SK-N-SH (cell line): ENCODE results near the gene GALNT1. TPM values are rescaled to one million over a fixed set of nuclear protein-coding genes. Genes with fewer than 3 reads are reported as not detected.
A peak's percentile ranks its signal among the peaks of the same experiment; 100 is the strongest.

Experiments
- CTCF ChIA-PET: fragments of 300-600, 350-600 bp; formaldehyde crosslinking; extraction: SDS; loops from one replicate; lab custom pipeline; 2021; lab: Yijun Ruan, JAX
- POLR2A ChIA-PET: fragments of 350-600 bp; sonication (Branson Sonifier 250); formaldehyde crosslinking; extraction: SDS; loops from one replicate; lab custom pipeline; 2020; ENCODE audit warnings: antibody characterized with exemption, inconsistent platforms; lab: Yijun Ruan, JAX
- DNase-seq: peaks from one replicate; pipeline ENCODE4 v3.0.0; 2012
- H2AFZ ChIP-seq: fragments of 200-600 bp; sonication (generic); 2 replicates; pipeline ENCODE4 v1.8.1; 2016; ENCODE audit warnings: antibody characterized with exemption, mild to moderate bottlenecking, low read depth
- H3F3A ChIP-seq: fragments of 200-600 bp; sonication (generic); replicated peaks from 2 replicates; pipeline ENCODE3; 2016; ENCODE audit warnings: antibody characterized with exemption, mild to moderate bottlenecking; ENCODE audit not compliant: insufficient read depth
- H3K27ac ChIP-seq, 2 experiments: fragments of 200-500 bp in 1 of 2; fragments of 200-600 bp in 1 of 2; sonication (Bioruptor generic) in 1 of 2; sonication (generic), shearing (Covaris generic) in 1 of 2; 2 replicates each; pipeline versions ENCODE4 v1.5.1 to v1.6.1; 2014 to 2016; ENCODE audit warnings: low read depth in 2 of 2, inconsistent platforms in 1 of 2, low read length in 1 of 2, mild to moderate bottlenecking in 1 of 2, mixed read lengths in 1 of 2
- H3K27me3 ChIP-seq: fragments of 200-600 bp; sonication (generic), shearing (Covaris generic); 2 replicates; pipeline ENCODE4 v1.6.1; 2016; ENCODE audit warnings: mixed run types; ENCODE audit not compliant: insufficient read depth
- H3K36me3 ChIP-seq, 2 experiments: fragments of 200-500 bp in 1 of 2; fragments of 200-600 bp in 1 of 2; sonication (Bioruptor generic) in 1 of 2; sonication (generic) in 1 of 2; replicated peaks in 1 of 2; 2 replicates each; pipeline versions ENCODE3 to v1.5.1; 2014 to 2016; ENCODE audit warnings: low read length in 1 of 2, mild to moderate bottlenecking in 1 of 2; ENCODE audit not compliant: insufficient read depth in 2 of 2, control insufficient read depth in 1 of 2
- H3K4me1 ChIP-seq, 2 experiments: fragments of 200-500 bp in 1 of 2; fragments of 200-600 bp in 1 of 2; sonication (Bioruptor generic) in 1 of 2; sonication (generic), shearing (Covaris generic) in 1 of 2; 2 replicates each; pipeline versions ENCODE4 v1.5.1 to v1.6.1; 2014 to 2016; ENCODE audit warnings: low read depth in 1 of 2, low read length in 1 of 2, mixed run types in 1 of 2; ENCODE audit not compliant: insufficient read depth in 2 of 2, control insufficient read depth in 1 of 2
- H3K4me2 ChIP-seq: fragments of 200-600 bp; sonication (generic), shearing (Covaris generic); 2 replicates; pipeline ENCODE4 v1.6.1; 2017; ENCODE audit warnings: mixed run types
- H3K4me3 ChIP-seq, 2 experiments: fragments of 200-500 bp in 1 of 2; fragments of 200-600 bp in 1 of 2; sonication (Bioruptor generic) in 1 of 2; sonication (generic), shearing (Covaris generic) in 1 of 2; 2 replicates each; pipeline versions ENCODE4 v1.5.1 to v1.8.1; 2014 to 2016; ENCODE audit warnings: low read depth in 2 of 2, inconsistent platforms in 1 of 2, low read length in 1 of 2, mild to moderate bottlenecking in 1 of 2, mixed read lengths in 1 of 2, moderate library complexity in 1 of 2
- H3K79me2 ChIP-seq: fragments of 200-600 bp; sonication (generic); 2 replicates; pipeline ENCODE4 v1.8.1; 2017; ENCODE audit warnings: mild to moderate bottlenecking; ENCODE audit not compliant: insufficient read depth
- H3K9ac ChIP-seq: fragments of 200-600 bp; sonication (generic); 2 replicates; pipeline ENCODE4 v1.6.1; 2017; ENCODE audit warnings: mixed run types
- H3K9me2 ChIP-seq: fragments of 200-600 bp; sonication (generic); 2 replicates; pipeline ENCODE4 v1.6.1; 2017; ENCODE audit warnings: mixed run types
- H3K9me3 ChIP-seq: fragments of 200-600 bp; sonication (generic); 2 replicates; pipeline ENCODE4 v1.6.1; 2017; ENCODE audit warnings: mixed run types, mild to moderate bottlenecking, moderate library complexity
- H4K20me1 ChIP-seq: fragments of 200-600 bp; sonication (generic); 2 replicates; pipeline ENCODE4 v1.6.1; 2017; ENCODE audit warnings: mild to moderate bottlenecking, mixed run types; ENCODE audit not compliant: insufficient read depth
- CHD2 ChIP-seq: fragments of 150-350 bp; IDR thresholded peaks from 2 replicates; pipeline ENCODE4 v1.6.1; 2018; ENCODE audit warnings: low read length; ENCODE audit not compliant: partially characterized antibody
- ELF1 ChIP-seq: IDR thresholded peaks from 2 replicates; pipeline ENCODE4 v1.4.0; 2012
- EZH2phosphoT487 ChIP-seq: fragments of 200-600 bp; sonication (generic); IDR thresholded peaks from 2 replicates; pipeline ENCODE4 v1.6.1; 2017; ENCODE audit warnings: low read depth, mixed run types, mild to moderate bottlenecking, antibody characterized with exemption, moderate library complexity, borderline replicate concordance
- FOSL2 ChIP-seq: IDR thresholded peaks from 2 replicates; pipeline ENCODE4 v1.4.0; 2012; ENCODE audit warnings: low read depth, mild to moderate bottlenecking, moderate library complexity, borderline replicate concordance
- GABPA ChIP-seq: IDR thresholded peaks from 2 replicates; pipeline ENCODE4 v1.4.0; 2012; ENCODE audit warnings: low read depth, mild to moderate bottlenecking
- JUND ChIP-seq: IDR thresholded peaks from 2 replicates; pipeline ENCODE4 v1.4.0; 2012
- MXI1 ChIP-seq: IDR thresholded peaks from 2 replicates; pipeline ENCODE4 v1.6.1; 2012; ENCODE audit warnings: mild to moderate bottlenecking, low read depth, low read length, improper control_type of control experiment
- NFIC ChIP-seq: IDR thresholded peaks from 2 replicates; pipeline ENCODE4 v1.4.0; 2012; ENCODE audit warnings: borderline replicate concordance
- RCOR1 ChIP-seq: fragments of 150-350 bp; IDR thresholded peaks from 2 replicates; pipeline ENCODE4 v1.6.1; 2017; ENCODE audit warnings: antibody characterized with exemption, low read length
- RXRA ChIP-seq: IDR thresholded peaks from 2 replicates; pipeline ENCODE4 v1.4.0; 2012; ENCODE audit warnings: low read depth, mild to moderate bottlenecking, borderline replicate concordance
- SIN3A ChIP-seq: IDR thresholded peaks from 2 replicates; pipeline ENCODE4 v1.6.1; 2012; ENCODE audit warnings: low read depth, mild to moderate bottlenecking, low read length, moderate library complexity, borderline replicate concordance
- TAF1 ChIP-seq: IDR thresholded peaks from 2 replicates; pipeline ENCODE4 v1.6.1; 2012; ENCODE audit warnings: low read depth, mild to moderate bottlenecking, low read length, moderate library complexity, borderline replicate concordance
- WGBS: methylation state at CpG from one replicate; pipeline ENCODE4 v1.1.6; 2017; ENCODE audit warnings: low lambda C conversion rate; 5-methylcytosine and 5-hydroxymethylcytosine counted together
- polyA plus RNA-seq, 3 experiments: library from polyadenylated mRNA; depleted of rRNA; stranded (reverse); fragments of >200 nt; gene quantifications; 2 replicates each; pipeline ENCODE4 v1.2.3, GENCODE V29; 2012
- TF ChIP-seq, protein P1 (sequence below): IDR thresholded peaks from 2 replicates; pipeline ENCODE4 v1.6.1; 2012; ENCODE audit warnings: mild to moderate bottlenecking, low read depth, low read length, moderate library complexity
- TF ChIP-seq, protein P2 (sequence below): IDR thresholded peaks from 2 replicates; pipeline ENCODE4; 2012
- TF ChIP-seq, protein P3 (sequence below): fragments of 150-350 bp; IDR thresholded peaks from 2 replicates; pipeline ENCODE4 v1.6.1; 2017; ENCODE audit warnings: antibody characterized with exemption, low read length, low read depth, borderline replicate concordance
- TF ChIP-seq, protein P4 (sequence below): IDR thresholded peaks from 2 replicates; pipeline ENCODE4 v1.4.0; 2012; ENCODE audit warnings: low read depth, borderline replicate concordance

The GALNT1 gene
- polyA plus RNA-seq, 1 of the 3 experiments (the other 2 are of a cell fraction) = 15.7 TPM

DNA sequence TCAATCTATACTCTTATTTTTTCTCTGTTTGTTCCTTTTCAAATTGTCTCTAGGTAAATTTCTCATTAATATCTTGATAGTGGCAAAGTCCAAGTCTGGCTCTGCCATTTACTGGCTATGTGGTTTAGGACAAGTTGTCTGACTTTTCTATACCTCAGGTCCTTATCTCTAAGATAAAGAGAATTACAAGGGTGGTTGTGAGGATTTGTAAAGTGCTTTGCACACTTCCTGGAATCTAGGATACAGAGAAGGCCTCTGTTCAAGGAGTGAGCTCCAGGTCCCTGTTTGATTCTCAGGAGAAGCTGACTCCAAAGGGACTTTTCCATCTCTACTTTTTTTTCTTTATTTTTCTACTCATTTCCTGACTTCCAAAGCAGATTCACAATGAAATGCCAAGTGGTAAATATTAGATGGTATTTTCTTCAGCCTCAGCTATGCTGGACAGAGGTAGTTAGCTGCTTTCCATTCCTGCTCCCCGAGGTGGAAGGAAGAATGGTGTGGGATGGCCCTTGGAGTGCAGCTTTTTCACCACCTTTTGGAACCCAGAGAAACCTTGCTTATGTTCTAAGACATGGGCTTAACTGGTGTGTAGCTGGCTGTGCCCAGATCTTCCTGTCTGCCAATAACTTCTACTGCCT is 90.5 kb downstream of the GALNT1 start:
- Histone ChIP-seq H3K27me3 (no peaks in the 10 kb centered on the region), H3K9me2 (no peaks in the 10 kb centered on the region), H3K9ac (no peak overlapping the region), H3K27ac (no peak overlapping the region), H3K4me2 (no peak overlapping the region), H3K4me1 (no peaks in the 10 kb centered on the region), H3K36me3 (peaks cover 6 to 11% of the 10 kb centered on the region in 2 experiments), H3K79me2 (no peaks in the 10 kb centered on the region; the same call in 1 of the 2 replicates), H2AFZ (no peak overlapping the region), H4K20me1 (peaks cover 5% of the 10 kb centered on the region; the same call in 1 of the 2 replicates), H3K4me3 (no peak overlapping the region), H3K9me3 (no peaks in the 10 kb centered on the region), H3F3A (peaks cover 5% of the 10 kb centered on the region)
- ChIA-PET CTCF (interaction anchor here (0.6 kb wide), 1 partner anchor 723 kb away, joined by 3 read pairs; no protein-coding TSS in a partner anchor), POLR2A (no interaction called here)
- TF ChIP-seq, protein P1, sequence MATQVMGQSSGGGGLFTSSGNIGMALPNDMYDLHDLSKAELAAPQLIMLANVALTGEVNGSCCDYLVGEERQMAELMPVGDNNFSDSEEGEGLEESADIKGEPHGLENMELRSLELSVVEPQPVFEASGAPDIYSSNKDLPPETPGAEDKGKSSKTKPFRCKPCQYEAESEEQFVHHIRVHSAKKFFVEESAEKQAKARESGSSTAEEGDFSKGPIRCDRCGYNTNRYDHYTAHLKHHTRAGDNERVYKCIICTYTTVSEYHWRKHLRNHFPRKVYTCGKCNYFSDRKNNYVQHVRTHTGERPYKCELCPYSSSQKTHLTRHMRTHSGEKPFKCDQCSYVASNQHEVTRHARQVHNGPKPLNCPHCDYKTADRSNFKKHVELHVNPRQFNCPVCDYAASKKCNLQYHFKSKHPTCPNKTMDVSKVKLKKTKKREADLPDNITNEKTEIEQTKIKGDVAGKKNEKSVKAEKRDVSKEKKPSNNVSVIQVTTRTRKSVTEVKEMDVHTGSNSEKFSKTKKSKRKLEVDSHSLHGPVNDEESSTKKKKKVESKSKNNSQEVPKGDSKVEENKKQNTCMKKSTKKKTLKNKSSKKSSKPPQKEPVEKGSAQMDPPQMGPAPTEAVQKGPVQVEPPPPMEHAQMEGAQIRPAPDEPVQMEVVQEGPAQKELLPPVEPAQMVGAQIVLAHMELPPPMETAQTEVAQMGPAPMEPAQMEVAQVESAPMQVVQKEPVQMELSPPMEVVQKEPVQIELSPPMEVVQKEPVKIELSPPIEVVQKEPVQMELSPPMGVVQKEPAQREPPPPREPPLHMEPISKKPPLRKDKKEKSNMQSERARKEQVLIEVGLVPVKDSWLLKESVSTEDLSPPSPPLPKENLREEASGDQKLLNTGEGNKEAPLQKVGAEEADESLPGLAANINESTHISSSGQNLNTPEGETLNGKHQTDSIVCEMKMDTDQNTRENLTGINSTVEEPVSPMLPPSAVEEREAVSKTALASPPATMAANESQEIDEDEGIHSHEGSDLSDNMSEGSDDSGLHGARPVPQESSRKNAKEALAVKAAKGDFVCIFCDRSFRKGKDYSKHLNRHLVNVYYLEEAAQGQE = peak; percentile 92
- no peak for TF ChIP-seq CHD2
- no peak for TF ChIP-seq JUND
- no peak for DNase-seq
- 93% methylated on average over 1 of the region's 1 CpG for WGBS

DNA sequence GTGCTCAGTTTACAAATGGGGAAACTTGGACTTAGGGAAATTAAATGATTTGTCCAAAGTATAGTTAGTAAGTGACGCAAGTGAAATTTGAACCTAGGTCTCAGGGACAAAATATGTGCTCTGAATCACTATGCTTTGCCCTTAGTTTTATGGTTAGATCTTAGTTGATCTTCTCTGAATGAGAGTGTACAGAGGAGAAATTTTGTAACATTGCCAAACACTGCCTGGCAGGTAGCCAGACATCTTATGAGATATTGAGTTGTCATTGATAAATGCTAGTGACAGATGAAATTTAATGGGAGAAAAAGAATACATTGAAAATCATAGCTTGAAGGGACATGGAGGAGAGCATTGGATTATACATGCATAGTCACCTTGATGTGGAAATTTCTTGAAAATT is 91.4 kb downstream of the GALNT1 start:
- Histone ChIP-seq H3F3A (peaks cover 5% of the 10 kb centered on the region), H4K20me1 (peaks cover 5% of the 10 kb centered on the region; the same call in 1 of the 2 replicates), H3K27ac (no peak overlapping the region), H3K79me2 (no peaks in the 10 kb centered on the region; the same call in 1 of the 2 replicates), H3K36me3 (peaks cover 6 to 8% of the 10 kb centered on the region in 2 experiments), H3K4me1 (no peaks in the 10 kb centered on the region), H3K4me2 (no peak overlapping the region), H3K9me2 (no peaks in the 10 kb centered on the region), H2AFZ (no peak overlapping the region), H3K27me3 (no peaks in the 10 kb centered on the region), H3K9ac (no peak overlapping the region), H3K4me3 (no peak overlapping the region), H3K9me3 (no peaks in the 10 kb centered on the region)
- no peak for DNase-seq
- 78% methylated on average over 1 of the region's 1 CpG for WGBS
- CTCF ChIA-PET = no interaction called here
- TF ChIP-seq, protein P1 = no peak
- TF ChIP-seq, protein P2, sequence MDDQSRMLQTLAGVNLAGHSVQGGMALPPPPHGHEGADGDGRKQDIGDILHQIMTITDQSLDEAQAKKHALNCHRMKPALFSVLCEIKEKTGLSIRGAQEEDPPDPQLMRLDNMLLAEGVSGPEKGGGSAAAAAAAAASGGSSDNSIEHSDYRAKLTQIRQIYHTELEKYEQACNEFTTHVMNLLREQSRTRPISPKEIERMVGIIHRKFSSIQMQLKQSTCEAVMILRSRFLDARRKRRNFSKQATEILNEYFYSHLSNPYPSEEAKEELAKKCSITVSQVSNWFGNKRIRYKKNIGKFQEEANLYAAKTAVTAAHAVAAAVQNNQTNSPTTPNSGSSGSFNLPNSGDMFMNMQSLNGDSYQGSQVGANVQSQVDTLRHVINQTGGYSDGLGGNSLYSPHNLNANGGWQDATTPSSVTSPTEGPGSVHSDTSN = peak; percentile 63; the same call in 1 of the 2 replicates
- TF ChIP-seq, protein P3, sequence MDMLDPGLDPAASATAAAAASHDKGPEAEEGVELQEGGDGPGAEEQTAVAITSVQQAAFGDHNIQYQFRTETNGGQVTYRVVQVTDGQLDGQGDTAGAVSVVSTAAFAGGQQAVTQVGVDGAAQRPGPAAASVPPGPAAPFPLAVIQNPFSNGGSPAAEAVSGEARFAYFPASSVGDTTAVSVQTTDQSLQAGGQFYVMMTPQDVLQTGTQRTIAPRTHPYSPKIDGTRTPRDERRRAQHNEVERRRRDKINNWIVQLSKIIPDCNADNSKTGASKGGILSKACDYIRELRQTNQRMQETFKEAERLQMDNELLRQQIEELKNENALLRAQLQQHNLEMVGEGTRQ = no peak
- TF ChIP-seq MXI1 = no peak
- no peak for TF ChIP-seq TAF1
- TF ChIP-seq RXRA = no peak
- no peak for TF ChIP-seq JUND
- peak; percentile 52 for TF ChIP-seq NFIC
- TF ChIP-seq, protein P4, sequence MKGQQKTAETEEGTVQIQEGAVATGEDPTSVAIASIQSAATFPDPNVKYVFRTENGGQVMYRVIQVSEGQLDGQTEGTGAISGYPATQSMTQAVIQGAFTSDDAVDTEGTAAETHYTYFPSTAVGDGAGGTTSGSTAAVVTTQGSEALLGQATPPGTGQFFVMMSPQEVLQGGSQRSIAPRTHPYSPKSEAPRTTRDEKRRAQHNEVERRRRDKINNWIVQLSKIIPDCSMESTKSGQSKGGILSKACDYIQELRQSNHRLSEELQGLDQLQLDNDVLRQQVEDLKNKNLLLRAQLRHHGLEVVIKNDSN = no peak
- TF ChIP-seq ELF1 = no peak
- no peak; the same call in 1 of the 2 replicates for TF ChIP-seq FOSL2
- TF ChIP-seq GABPA = no peak
- no peak for TF ChIP-seq SIN3A
- TF ChIP-seq EZH2phosphoT487 = no peak
- TF ChIP-seq RCOR1 = no peak
- POLR2A ChIA-PET = no interaction called here
